Measurements from ENCODE around the gene PCDHA12. TPM values are rescaled to one million over a fixed set of nuclear protein-coding genes. Genes with fewer than 3 reads are reported as not detected.
"Not testable (repeated sequence)": the region's sequence is repeated elsewhere in the genome, so short reads cannot be mapped to it uniquely, and the experiment has no call there.

PCDHA12 gene
- total and polyA plus RNA-seq, 7 donors: 0.01 to 0.06 TPM; not detected in 5

- Histone ChIP-seq H3K4me1 (no peaks in the 10 kb centered on the region), H3K4me3 (no peak within 1 kb of the TSS), H3K9me3 (peaks cover 21% of the 10 kb centered on the region), H3K36me3 (ENCODE audit: insufficient read depth in 1 of 2, low read depth in 1 of 2) (no peaks in the 10 kb centered on the region), H3K27ac (no peak within 1 kb of the TSS), H3K27me3 (ENCODE audit: insufficient read depth in 3 of 3, low read length in 2 of 3) (peaks cover 0 to 31% (median 5%) of the 10 kb centered on the region in 3 donors)
- ATAC-seq (no peak), DNase-seq (no peak)
- intact Hi-C loops (cut with DNase I): no loop called here
- WGBS, 3 donors: 7 to 14% (median 8%) methylated on average over 8 of the region's 8 CpGs
- no peak for TF ChIP-seq CTCF (IDR thresholded peaks at IDR 0.05)
Measured at GRCh38 chr5:140833993-140834392, 41.1 kb upstream of the PCDHA12 start, which contains the start of gene PCDHA7. PCDHA7 (plus strand) TSS chr5:140834269; CDS start chr5:140834384, 115 bp downstream.

- WGBS, 3 donors: 13 to 21% (median 16%) methylated on average over 23 to 26 of the region's 38 CpGs
- peaks cover 0 to 31% (median 5%) of the 10 kb centered on the region in 3 donors for H3K27me3 ChIP-seq (ENCODE audit: insufficient read depth in 3 of 3, low read length in 2 of 3)
- intact Hi-C loops (cut with DNase I); DNase-seq; H3K4me1 ChIP-seq; H3K4me3 ChIP-seq; H3K36me3 ChIP-seq (ENCODE audit: insufficient read depth in 1 of 2, low read depth in 1 of 2); ATAC-seq; H3K27ac ChIP-seq: not testable (repeated sequence)
- peaks cover 16% of the 10 kb centered on the region for H3K9me3 ChIP-seq
Measured at GRCh38 chr5:140834439-140835008, 40.6 kb upstream of the PCDHA12 start.

GRCh38 chr5:140835622-140836510, 39.2 kb upstream of the PCDHA12 start:
- H3K4me1 ChIP-seq: no peaks in the 10 kb centered on the region
- H3K27me3 ChIP-seq (ENCODE audit: insufficient read depth in 3 of 3, low read length in 2 of 3): peaks cover 0 to 31% (median 5%) of the 10 kb centered on the region in 3 donors
- 36 to 45% (median 37%) methylated on average over 90 to 103 of the region's 103 CpGs for WGBS, 3 donors
- H3K4me3 ChIP-seq: no peak overlapping the region
- no peaks in the 10 kb centered on the region for H3K36me3 ChIP-seq (ENCODE audit: insufficient read depth in 1 of 2, low read depth in 1 of 2)
- intact Hi-C loops (cut with DNase I): no loop called here
- H3K27ac ChIP-seq: no peak overlapping the region
- no peak for ATAC-seq
- H3K9me3 ChIP-seq: peaks cover 16% of the 10 kb centered on the region
- no peak for TF ChIP-seq CTCF (IDR thresholded peaks at IDR 0.05)
- DNase-seq: peak in 1 of 2 donors; percentile 31

GRCh38 chr5:140840978-140841962, 33.8 kb upstream of the PCDHA12 start, which contains the start of gene PCDHA8:
PCDHA8 (plus strand) TSS chr5:140841187; CDS start chr5:140841322, 135 bp downstream.
- H3K27ac ChIP-seq: no peak within 1 kb of the TSS
- peaks cover 0 to under 1% (median 0%) of the 10 kb centered on the region in 3 donors for H3K27me3 ChIP-seq (ENCODE audit: insufficient read depth in 3 of 3, low read length in 2 of 3)
- no peak for TF ChIP-seq CTCF (IDR thresholded peaks at IDR 0.05)
- ATAC-seq (no peak), DNase-seq (no peak)
- WGBS, 3 donors: 16 to 24% (median 21%) methylated on average over 43 to 47 of the region's 47 CpGs
- H3K4me3 ChIP-seq: no peak within 1 kb of the TSS
- peaks cover 7% of the 10 kb centered on the region for H3K9me3 ChIP-seq
- intact Hi-C loops (cut with DNase I): no loop called here
- H3K36me3 ChIP-seq (ENCODE audit: insufficient read depth in 1 of 2, low read depth in 1 of 2): no peaks in the 10 kb centered on the region
- no peaks in the 10 kb centered on the region for H3K4me1 ChIP-seq

All from psoas muscle (tissue), 8 donors.